PC-9 (cell line): Measurements from ENCODE around the gene GMPPA. TPM values are rescaled to one million over a fixed set of nuclear protein-coding genes. Genes with fewer than 3 reads are reported as not detected.

ENCODE experiments used
- BruUV-seq: library from RNA; stranded (reverse); fragments of 400-500 nt; replicated peaks from 2 replicates; lab custom pipeline; 2021; lab: Mats Ljungman, UMichigan
- CTCF ChIA-PET: fragments of 300-600 bp; sonication (Branson Sonifier 250); formaldehyde crosslinking; loops from one replicate; lab custom pipeline; 2022; ENCODE audit warnings: antibody characterized with exemption; lab: Charles Lee
- POLR2A ChIA-PET: fragments of 300-600 bp; sonication (Branson Sonifier 250); formaldehyde crosslinking; loops from one replicate; lab custom pipeline; 2022; ENCODE audit warnings: antibody characterized with exemption; ENCODE audit not compliant: unreplicated experiment; lab: Charles Lee
- DNase-seq, 2 experiments: peaks; one replicate each; pipeline versions ENCODE4 v3.0.0 to v3.0.0-alpha.2; 2015 to 2022; ENCODE audit warnings: mixed read lengths in 1 of 2
- H2AFZ ChIP-seq: fragments of 200-600 bp; sonication (generic); 2 replicates; pipeline ENCODE4 v1.8.1; 2017; ENCODE audit warnings: antibody characterized with exemption
- H3F3A ChIP-seq: fragments of 200-600 bp; sonication (generic); 2 replicates; pipeline ENCODE4 v1.8.1; 2017; ENCODE audit warnings: antibody characterized with exemption, mild to moderate bottlenecking, low read depth; ENCODE audit not compliant: insufficient read depth
- H3K27ac ChIP-seq: fragments of 200-600 bp; sonication (generic); 2 replicates; pipeline ENCODE4 v1.6.1; 2016; ENCODE audit warnings: mixed run types
- H3K27me3 ChIP-seq: fragments of 200-600 bp; sonication (generic); 2 replicates; pipeline ENCODE4 v1.6.1; 2016; ENCODE audit warnings: low read depth, mixed run types; ENCODE audit not compliant: insufficient read depth
- H3K36me3 ChIP-seq: fragments of 200-600 bp; sonication (generic); 2 replicates; pipeline ENCODE4 v1.6.1; 2016; ENCODE audit warnings: low read depth, mixed run types
- H3K4me1 ChIP-seq: fragments of 200-600 bp; sonication (generic); replicated peaks from 2 replicates; pipeline ENCODE4 v1.6.1; 2016; ENCODE audit warnings: mixed run types; ENCODE audit not compliant: insufficient read depth
- H3K4me2 ChIP-seq: fragments of 200-600 bp; sonication (generic); 2 replicates; pipeline ENCODE4 v1.6.1; 2017; ENCODE audit warnings: mixed run types
- H3K4me3 ChIP-seq: fragments of 200-600 bp; sonication (generic); 2 replicates; pipeline ENCODE4 v1.6.1; 2016; ENCODE audit warnings: mixed run types
- H3K79me2 ChIP-seq: fragments of 200-600 bp; sonication (generic); 2 replicates; pipeline ENCODE4 v1.6.1; 2017; ENCODE audit warnings: low read depth, mixed run types
- H3K9me2 ChIP-seq: fragments of 200-600 bp; sonication (generic); 2 replicates; pipeline ENCODE4 v1.8.1; 2017; ENCODE audit warnings: mild to moderate bottlenecking; ENCODE audit not compliant: insufficient read depth
- H3K9me3 ChIP-seq: fragments of 200-600 bp; sonication (generic); 2 replicates; pipeline ENCODE4 v1.8.1; 2016; ENCODE audit warnings: low read depth; ENCODE audit not compliant: insufficient read depth
- H4K20me1 ChIP-seq: fragments of 200-600 bp; sonication (generic); 2 replicates; pipeline ENCODE4 v1.8.1; 2017; ENCODE audit not compliant: insufficient read depth
- CTCF ChIP-seq: fragments of 200-600 bp; sonication (generic); conservative IDR thresholded peaks from 2 replicates; pipeline ENCODE4 v1.6.1; 2017; ENCODE audit warnings: mixed run types, antibody characterized with exemption, mild to moderate bottlenecking, moderate library complexity
- EZH2 ChIP-seq: fragments of 200-600 bp; sonication (generic); IDR thresholded peaks from 2 replicates; pipeline ENCODE4 v1.8.0; 2017; ENCODE audit warnings: antibody characterized with exemption, low read depth
- intact Hi-C: fragments of 100-400 bp; cut with micrococcal nuclease; formaldehyde crosslinking; loops from one replicate; pipeline ENCODE4 v1.10.0; 2022; ENCODE audit not compliant: unreplicated experiment
- total RNA-seq: library from RNA; stranded (reverse); gene quantifications from 2 replicates; pipeline ENCODE4 v1.2.3, GENCODE V29; 2021

GMPPA gene
- total RNA-seq, 1 experiment from 2014 or later = 57.2 TPM

DNA sequence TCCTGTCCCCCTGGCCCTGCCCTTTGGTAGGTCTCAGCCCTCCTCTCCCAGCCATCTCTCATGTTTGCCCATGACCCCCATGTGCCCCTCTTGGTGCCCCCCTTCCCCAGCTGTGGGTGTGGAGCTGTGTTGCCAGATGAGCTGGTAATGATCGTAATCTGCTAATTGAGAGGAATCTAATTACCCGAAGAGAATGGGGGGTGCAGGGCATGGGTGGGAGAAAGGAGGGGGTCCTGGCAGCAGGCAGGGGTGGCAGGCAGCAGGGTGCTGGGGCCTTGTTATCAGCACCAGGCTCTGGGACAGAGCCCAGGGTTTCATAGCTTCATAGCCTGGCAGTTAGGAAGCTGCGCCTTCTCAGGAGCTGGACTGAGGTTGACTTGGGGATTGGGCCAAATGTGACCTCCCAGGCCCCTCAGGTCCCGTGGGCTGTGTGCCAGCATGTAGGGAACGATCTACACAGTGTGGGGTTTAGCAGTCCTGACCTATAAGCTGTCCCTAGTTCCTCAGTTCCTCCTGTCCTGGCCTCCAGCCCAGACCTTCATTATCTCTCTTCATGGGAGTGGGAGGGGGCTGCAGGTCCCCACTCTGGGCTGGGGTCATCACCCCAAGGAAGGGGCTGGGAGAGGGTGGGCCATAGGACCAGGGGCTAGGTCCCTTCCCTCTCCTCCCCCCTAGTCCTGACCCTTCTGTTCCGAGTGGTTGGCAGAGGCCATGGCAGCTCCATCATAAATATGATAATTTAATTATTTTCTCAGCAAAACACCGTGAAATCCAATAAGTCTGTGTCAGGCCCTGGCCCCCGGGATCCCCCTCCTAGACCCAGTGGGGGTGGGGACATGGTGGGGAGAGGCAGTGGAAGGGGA, 9.1 kb downstream of the GMPPA start:
- Histone ChIP-seq H3K4me1 (no peaks in the 10 kb centered on the region), H3K4me2 (no peak overlapping the region), H4K20me1 (no peaks in the 10 kb centered on the region), H3K36me3 (no peaks in the 10 kb centered on the region), H3K27me3 (peaks cover 26% of the 10 kb centered on the region), H3K9me3 (no peaks in the 10 kb centered on the region), H2AFZ (no peak overlapping the region), H3K4me3 (no peak overlapping the region), H3K9me2 (no peaks in the 10 kb centered on the region), H3K79me2 (no peaks in the 10 kb centered on the region), H3K27ac (no peak overlapping the region), H3F3A (no peaks in the 10 kb centered on the region)
- intact Hi-C loops = no loop called here
- no TSS peak for BruUV-seq
- DNase-seq = no peak
- TF ChIP-seq CTCF = no peak
- TF ChIP-seq EZH2 = no peak
- ChIA-PET CTCF (interaction anchor here (0.5 to 1.0 kb wide), 3 partner anchors 8 to 14 kb away, joined by 4 to 5 read pairs (median 5); no protein-coding TSS in a partner anchor), POLR2A (interaction anchor here (0.6 kb wide), 1 partner anchor 10 kb away, joined by 3 read pairs; no protein-coding TSS in a partner anchor)

DNA sequence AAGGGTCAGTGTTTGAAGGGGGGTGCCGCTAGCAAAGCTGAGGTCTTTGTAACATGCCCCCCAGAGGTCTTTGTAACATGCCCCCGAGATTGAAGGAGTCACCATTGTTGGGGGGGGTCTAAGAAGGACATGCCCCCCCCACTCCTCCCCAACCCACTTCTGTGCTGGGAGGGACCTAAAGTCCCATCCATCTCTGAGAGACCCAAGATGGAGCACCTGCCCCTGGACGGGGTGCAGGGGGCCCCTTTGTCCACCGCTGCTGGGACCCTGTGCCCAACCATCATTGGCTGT, 9.7 kb downstream of the GMPPA start:
- Histone ChIP-seq H3K9me3 (no peaks in the 10 kb centered on the region), H2AFZ (no peak overlapping the region), H3K27me3 (peaks cover 32% of the 10 kb centered on the region), H3K27ac (no peak overlapping the region), H3K4me3 (no peak overlapping the region), H3K36me3 (no peaks in the 10 kb centered on the region), H3K79me2 (no peaks in the 10 kb centered on the region), H4K20me1 (no peaks in the 10 kb centered on the region), H3F3A (no peaks in the 10 kb centered on the region), H3K4me1 (no peaks in the 10 kb centered on the region), H3K4me2 (no peak overlapping the region), H3K9me2 (no peaks in the 10 kb centered on the region)
- no peak for DNase-seq
- CTCF ChIA-PET = no interaction called here
- POLR2A ChIA-PET = no interaction called here
- TF ChIP-seq EZH2 = no peak
- TF ChIP-seq CTCF = no peak
- no TSS peak for BruUV-seq
- intact Hi-C loops = no loop called here

DNA sequence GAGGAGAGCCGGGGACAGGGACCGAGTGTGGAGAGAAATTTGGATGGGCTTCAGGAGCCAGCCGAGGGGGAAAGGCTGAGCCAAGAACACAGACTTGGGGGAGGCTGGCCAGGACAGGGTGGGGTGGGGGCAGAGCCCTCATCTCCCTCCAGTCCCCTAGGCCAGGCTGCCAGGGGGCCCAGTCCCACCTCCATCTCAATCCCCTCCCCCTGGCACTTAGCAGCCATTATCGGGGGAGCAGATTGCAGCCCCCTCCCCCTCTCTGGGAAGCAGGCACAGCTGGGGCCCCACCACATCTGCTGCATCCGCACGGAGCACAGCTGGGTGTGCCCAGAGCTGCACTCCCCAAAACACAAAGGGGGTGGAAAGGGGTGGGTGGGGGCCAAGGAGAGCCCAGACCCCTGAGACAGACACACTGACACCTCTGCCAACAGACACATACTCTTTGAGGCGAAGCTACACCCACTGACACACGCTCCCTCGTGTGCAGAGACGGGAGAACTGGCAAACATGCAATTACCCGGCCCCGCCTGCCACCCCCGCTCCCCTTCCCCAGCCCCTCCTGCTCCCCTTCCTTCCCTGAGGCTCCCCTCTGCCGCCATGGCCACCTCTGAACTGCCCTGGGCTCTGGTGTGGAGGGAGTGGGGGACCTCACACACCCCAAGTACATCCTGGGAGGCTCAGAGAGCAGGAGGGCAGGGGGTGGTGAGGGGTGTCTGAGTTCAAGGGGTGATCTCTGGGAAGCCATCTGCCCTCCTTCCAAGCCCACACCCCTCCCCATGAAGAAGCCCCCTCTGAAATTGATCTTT, 10.5 kb downstream of the GMPPA start:
- H3K4me1 ChIP-seq = no peaks in the 10 kb centered on the region
- no peaks in the 10 kb centered on the region for H3K9me3 ChIP-seq
- ChIA-PET POLR2A (no interaction called here), CTCF (interaction anchor here (0.6 to 1.6 kb wide), 8 partner anchors 8 to 33 kb away, joined by 3 to 19 read pairs (median 5); partner anchors contain the start of gene GMPPA)
- H3K27me3 ChIP-seq = peaks cover 39% of the 10 kb centered on the region
- H3F3A ChIP-seq = no peaks in the 10 kb centered on the region
- H3K9me2 ChIP-seq = no peaks in the 10 kb centered on the region
- no peak overlapping the region for H2AFZ ChIP-seq
- peak overlapping the region; percentile 53; the same call in 1 of the 2 replicates for H3K4me3 ChIP-seq
- no peaks in the 10 kb centered on the region for H4K20me1 ChIP-seq
- H3K27ac ChIP-seq = no peak overlapping the region
- no peaks in the 10 kb centered on the region for H3K36me3 ChIP-seq
- no TSS peak for BruUV-seq
- DNase-seq = no peak
- TF ChIP-seq CTCF (no peak), EZH2 (no peak)
- intact Hi-C loops = no loop called here
- H3K4me2 ChIP-seq = peak overlapping the region; percentile 82; the same call in 1 of the 2 replicates
- no peaks in the 10 kb centered on the region for H3K79me2 ChIP-seq
